ENCODE results near the gene SNTG2. TPM values are rescaled to one million over a fixed set of nuclear protein-coding genes. Genes with fewer than 3 reads are reported as not detected.

Gene SNTG2
- polyA plus RNA-seq, 3 donors = not detected

- intact Hi-C loops (cut with micrococcal nuclease) = no loop called here
- Mint-ChIP-seq H3K36me3 (no peaks in the 10 kb centered on the region), H3K4me1 (no peaks in the 10 kb centered on the region), H3K9me3 (peaks cover 0 to 7% (median 0%) of the 10 kb centered on the region in 7 donors), H3K27ac (no peak overlapping the region), H3K27me3 (ENCODE audit: low read depth in 3 of 3) (peaks cover 0 to 6% (median 3%) of the 10 kb centered on the region in 3 donors), H3K4me3 (no peak overlapping the region)
- Histone ChIP-seq H3K36me3 (replicated peaks in 1 of 2; ENCODE audit: control insufficient read depth in 1 of 2, insufficient read depth in 2 of 2, low read length in 2 of 2) (no peaks in the 10 kb centered on the region), H3K27ac (ENCODE audit: low read depth in 1 of 2, low read length in 2 of 2) (no peak overlapping the region), H3K4me2 (replicated peaks; ENCODE audit: extremely low read depth, low read length, poor library complexity, severe bottlenecking) (no peak overlapping the region), H3K27me3 (ENCODE audit: control insufficient read depth in 2 of 2, insufficient read depth in 2 of 2, low read length in 2 of 2) (no peaks in the 10 kb centered on the region), H4K20me1 (ENCODE audit: insufficient read depth, low read length) (no peaks in the 10 kb centered on the region), H3K4me3 (replicated peaks in 1 of 3; ENCODE audit: low read depth in 2 of 3, low read length in 3 of 3) (no peak overlapping the region), H2AFZ (ENCODE audit: insufficient read depth, low read depth, low read length, poor library complexity, severe bottlenecking) (no peak overlapping the region), H3K9me3 (replicated peaks in 1 of 2; ENCODE audit: control insufficient read depth in 1 of 2, insufficient read depth in 1 of 2, low read length in 2 of 2) (no peaks in the 10 kb centered on the region), H3K4me1 (ENCODE audit: control insufficient read depth in 1 of 2, insufficient read depth in 2 of 2, low read length in 2 of 2) (no peaks in the 10 kb centered on the region), H3K9ac (ENCODE audit: insufficient read depth, low read length, poor library complexity, severe bottlenecking) (no peak overlapping the region), H3K79me2 (ENCODE audit: insufficient read depth, low read length) (no peaks in the 10 kb centered on the region)
- no peak for DNase-seq
- 93% methylated on average over 3 of the region's 4 CpGs for WGBS (ENCODE audit: insufficient coverage)
- no peak for TF ChIP-seq CTCF (IDR thresholded peaks at IDR 0.05)
These were observed 74.3 kb downstream of the SNTG2 start for GRCh38 chr2:1024981-1025380.

- no peak overlapping the region for H3K4me2 ChIP-seq (replicated peaks; ENCODE audit: extremely low read depth, low read length, poor library complexity, severe bottlenecking)
- no peak overlapping the region for H3K9ac ChIP-seq (ENCODE audit: insufficient read depth, low read length, poor library complexity, severe bottlenecking)
- H3K27ac Mint-ChIP-seq = no peak overlapping the region
- no peak for DNase-seq
- H3K9me3 ChIP-seq (replicated peaks in 1 of 2; ENCODE audit: control insufficient read depth in 1 of 2, insufficient read depth in 1 of 2, low read length in 2 of 2) = no peaks in the 10 kb centered on the region
- H3K4me3 Mint-ChIP-seq = no peak overlapping the region
- H3K27me3 ChIP-seq (ENCODE audit: control insufficient read depth in 2 of 2, insufficient read depth in 2 of 2, low read length in 2 of 2) = no peaks in the 10 kb centered on the region
- peaks cover 0 to 8% (median 3%) of the 10 kb centered on the region in 3 donors for H3K27me3 Mint-ChIP-seq (ENCODE audit: low read depth in 3 of 3)
- no peak overlapping the region for H2AFZ ChIP-seq (ENCODE audit: insufficient read depth, low read depth, low read length, poor library complexity, severe bottlenecking)
- WGBS (ENCODE audit: insufficient coverage) = no CpG with 5 or more reads among the region's 4 CpGs
- no peaks in the 10 kb centered on the region for H3K36me3 ChIP-seq (replicated peaks in 1 of 2; ENCODE audit: control insufficient read depth in 1 of 2, insufficient read depth in 2 of 2, low read length in 2 of 2)
- no peaks in the 10 kb centered on the region for H3K36me3 Mint-ChIP-seq
- no peak for TF ChIP-seq CTCF (IDR thresholded peaks at IDR 0.05)
- H4K20me1 ChIP-seq (ENCODE audit: insufficient read depth, low read length) = no peaks in the 10 kb centered on the region
- no peak overlapping the region for H3K4me3 ChIP-seq (replicated peaks in 1 of 3; ENCODE audit: low read depth in 2 of 3, low read length in 3 of 3)
- H3K4me1 ChIP-seq (ENCODE audit: control insufficient read depth in 1 of 2, insufficient read depth in 2 of 2, low read length in 2 of 2) = no peaks in the 10 kb centered on the region
- no peak overlapping the region for H3K27ac ChIP-seq (ENCODE audit: low read depth in 1 of 2, low read length in 2 of 2)
- no peaks in the 10 kb centered on the region for H3K4me1 Mint-ChIP-seq
- H3K79me2 ChIP-seq (ENCODE audit: insufficient read depth, low read length) = no peaks in the 10 kb centered on the region
- intact Hi-C loops (cut with micrococcal nuclease) = no loop called here
- H3K9me3 Mint-ChIP-seq = peaks cover 0 to 7% (median 1%) of the 10 kb centered on the region in 7 donors
These were observed 75.5 kb downstream of the SNTG2 start for GRCh38 chr2:1026141-1026540.

All from CD14-positive monocyte (primary cell).